ENCODE results near the gene TXNRD1. TPM values are rescaled to one million over a fixed set of nuclear protein-coding genes. Genes with fewer than 3 reads are reported as not detected.
"Not testable (repeated sequence)": the region's sequence is repeated elsewhere in the genome, so short reads cannot be mapped to it uniquely, and the experiment has no call there.

TXNRD1 gene
- total and polyA plus RNA-seq, 11 donors, result 26.6 to 384 (median 90.8) TPM

DNA sequence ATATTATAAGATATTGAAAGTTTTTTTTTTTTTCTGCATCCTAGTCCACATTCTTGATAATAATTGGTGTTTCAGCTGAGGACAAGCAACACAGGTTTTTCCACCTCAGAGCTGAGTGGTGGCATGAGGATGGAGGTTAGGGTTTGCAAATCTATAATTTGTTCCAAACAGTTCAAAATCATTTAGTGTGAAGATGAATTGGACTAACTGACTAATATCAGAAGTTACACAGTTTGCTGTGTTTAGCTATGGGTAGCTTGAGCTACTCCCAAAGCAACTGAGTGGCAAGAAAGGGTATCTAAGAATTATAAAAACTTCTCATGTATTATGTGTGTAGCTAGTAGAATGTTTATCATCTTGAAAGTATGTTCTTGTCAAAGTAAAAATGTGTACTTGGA is 105.0 kb downstream of the TXNRD1 start:
- TF ChIP-seq, protein P1, sequence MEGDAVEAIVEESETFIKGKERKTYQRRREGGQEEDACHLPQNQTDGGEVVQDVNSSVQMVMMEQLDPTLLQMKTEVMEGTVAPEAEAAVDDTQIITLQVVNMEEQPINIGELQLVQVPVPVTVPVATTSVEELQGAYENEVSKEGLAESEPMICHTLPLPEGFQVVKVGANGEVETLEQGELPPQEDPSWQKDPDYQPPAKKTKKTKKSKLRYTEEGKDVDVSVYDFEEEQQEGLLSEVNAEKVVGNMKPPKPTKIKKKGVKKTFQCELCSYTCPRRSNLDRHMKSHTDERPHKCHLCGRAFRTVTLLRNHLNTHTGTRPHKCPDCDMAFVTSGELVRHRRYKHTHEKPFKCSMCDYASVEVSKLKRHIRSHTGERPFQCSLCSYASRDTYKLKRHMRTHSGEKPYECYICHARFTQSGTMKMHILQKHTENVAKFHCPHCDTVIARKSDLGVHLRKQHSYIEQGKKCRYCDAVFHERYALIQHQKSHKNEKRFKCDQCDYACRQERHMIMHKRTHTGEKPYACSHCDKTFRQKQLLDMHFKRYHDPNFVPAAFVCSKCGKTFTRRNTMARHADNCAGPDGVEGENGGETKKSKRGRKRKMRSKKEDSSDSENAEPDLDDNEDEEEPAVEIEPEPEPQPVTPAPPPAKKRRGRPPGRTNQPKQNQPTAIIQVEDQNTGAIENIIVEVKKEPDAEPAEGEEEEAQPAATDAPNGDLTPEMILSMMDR (IDR thresholded peaks at IDR 0.05), result no peak
- TF ChIP-seq POLR2A (IDR thresholded peaks at IDR 0.05), result no peak
- intact Hi-C loops (cut with DNase I), result loop anchor here in 2 of 10 donors (10.0 kb wide), 1 partner anchor 376 kb away; no protein-coding TSS in a partner anchor

DNA sequence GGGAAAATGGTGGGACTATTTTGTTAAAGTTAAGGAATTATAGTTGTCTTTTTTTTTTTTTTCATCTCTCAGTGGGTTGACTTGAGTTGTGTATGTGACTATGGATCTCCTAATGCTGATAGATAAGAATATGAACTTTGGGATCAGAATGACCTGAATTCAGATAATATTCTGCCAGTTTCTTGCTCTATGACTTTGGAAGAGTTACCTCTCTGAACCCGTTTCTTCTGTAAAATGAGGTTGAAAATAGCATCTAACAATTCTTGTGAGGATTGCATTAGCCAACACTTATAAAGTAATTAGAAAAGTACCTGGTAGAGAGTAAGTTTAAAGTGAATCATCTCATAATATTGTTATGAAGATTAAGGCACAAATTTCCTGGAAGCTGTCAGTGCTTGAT is 106.4 kb downstream of the TXNRD1 start:
- 96 to 97% (median 96%) methylated on average over 1 of the region's 1 CpG for WGBS, 4 donors
- peaks cover 0 to 90% (median 88%) of the 10 kb centered on the region in 9 donors for H3K36me3 ChIP-seq
- no peak overlapping the region for H3K27ac ChIP-seq
- ATAC-seq (no peak), DNase-seq (no peak)
- no peaks in the 10 kb centered on the region for H3K27me3 ChIP-seq
- no peaks in the 10 kb centered on the region for H3K9me3 ChIP-seq
- intact Hi-C loops (cut with DNase I), result loop anchor here in 2 of 10 donors (10.0 kb wide), 1 partner anchor 377 kb away; no protein-coding TSS in a partner anchor
- no peak overlapping the region for H3K4me3 ChIP-seq
- H3K4me1 ChIP-seq, result no peaks in the 10 kb centered on the region
- TF ChIP-seq POLR2A (IDR thresholded peaks at IDR 0.05), result no peak
- TF ChIP-seq, protein P1 (IDR thresholded peaks at IDR 0.05), result no peak

More for the DNA sequence above, 105.0 kb downstream of the TXNRD1 start:
- DNase-seq (no peak), ATAC-seq (no peak)
- H3K36me3 ChIP-seq, result peaks cover 0 to 90% (median 88%) of the 10 kb centered on the region in 9 donors
- no peaks in the 10 kb centered on the region for H3K4me1 ChIP-seq
- H3K4me3 ChIP-seq, result no peak overlapping the region
- H3K27me3 ChIP-seq, result no peaks in the 10 kb centered on the region
- no peak overlapping the region for H3K27ac ChIP-seq
- H3K9me3 ChIP-seq, result no peaks in the 10 kb centered on the region

DNA sequence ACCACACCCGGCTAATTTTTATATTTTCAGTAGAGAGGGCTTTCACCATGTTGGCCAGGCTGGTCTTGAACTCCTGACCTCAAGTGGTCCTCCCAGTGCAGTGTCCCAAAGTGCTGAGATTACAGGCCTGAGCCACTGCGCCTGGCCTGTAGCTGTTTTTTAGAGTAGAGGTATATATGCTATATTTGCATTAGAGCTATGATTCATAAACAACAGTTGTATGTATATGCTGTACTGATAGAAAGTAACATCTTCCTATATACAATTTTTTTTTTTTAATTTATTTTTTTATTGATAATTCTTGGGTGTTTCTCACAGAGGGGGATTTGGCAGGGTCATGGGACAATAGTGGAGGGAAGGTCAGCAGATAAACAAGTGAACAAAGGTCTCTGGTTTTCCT is 107.0 kb downstream of the TXNRD1 start:
- intact Hi-C loops (cut with DNase I), result loop anchor here in 2 of 10 donors (10.0 kb wide), 1 partner anchor 378 kb away; no protein-coding TSS in a partner anchor
- not testable (repeated sequence) for ATAC-seq

DNA sequence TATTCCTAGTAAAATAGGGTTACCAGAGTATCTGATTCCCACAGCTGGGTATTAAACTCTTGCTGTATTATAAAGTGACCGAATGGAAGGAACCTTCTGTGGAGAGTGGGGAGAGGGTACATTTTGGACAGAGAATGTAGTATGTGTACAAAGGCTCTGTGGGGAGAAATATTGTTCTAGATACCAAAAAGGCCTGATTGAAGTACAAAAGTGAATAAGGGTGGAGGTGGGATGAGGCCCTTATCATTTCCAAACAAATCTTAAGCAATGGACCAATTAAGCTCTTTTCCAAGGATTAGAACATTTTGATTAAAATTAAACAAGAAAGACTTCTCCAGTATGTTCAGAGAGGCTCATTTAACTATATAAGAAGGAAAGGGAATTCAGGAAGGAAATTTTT is 108.3 kb downstream of the TXNRD1 start:
- intact Hi-C loops (cut with DNase I), result loop anchor here in 2 of 10 donors (10.0 kb wide), 1 partner anchor 379 kb away; no protein-coding TSS in a partner anchor
- Histone ChIP-seq H3K36me3 (peaks cover 3 to 90% (median 88%) of the 10 kb centered on the region in 9 donors), H3K27me3 (no peaks in the 10 kb centered on the region), H3K4me1 (no peaks in the 10 kb centered on the region), H3K4me3 (no peak overlapping the region), H3K9me3 (no peaks in the 10 kb centered on the region), H3K27ac (no peak overlapping the region)
- TF ChIP-seq, protein P1 (IDR thresholded peaks at IDR 0.05), result no peak
- TF ChIP-seq POLR2A (IDR thresholded peaks at IDR 0.05), result no peak
- DNase-seq (no peak), ATAC-seq (no peak)
- 96 to 100% (median 97%) methylated on average over 1 of the region's 1 CpG for WGBS, 4 donors

More for the DNA sequence above, 107.0 kb downstream of the TXNRD1 start:
- not testable (repeated sequence) for H3K4me1 ChIP-seq, DNase-seq, H3K9me3 ChIP-seq, H3K27me3 ChIP-seq, H3K27ac ChIP-seq, H3K4me3 ChIP-seq
- H3K36me3 ChIP-seq, result peaks cover 2 to 90% (median 88%) of the 10 kb centered on the region in 9 donors
- WGBS, 4 donors, result 96 to 100% (median 97%) methylated on average over 2 of the region's 2 CpGs

DNA sequence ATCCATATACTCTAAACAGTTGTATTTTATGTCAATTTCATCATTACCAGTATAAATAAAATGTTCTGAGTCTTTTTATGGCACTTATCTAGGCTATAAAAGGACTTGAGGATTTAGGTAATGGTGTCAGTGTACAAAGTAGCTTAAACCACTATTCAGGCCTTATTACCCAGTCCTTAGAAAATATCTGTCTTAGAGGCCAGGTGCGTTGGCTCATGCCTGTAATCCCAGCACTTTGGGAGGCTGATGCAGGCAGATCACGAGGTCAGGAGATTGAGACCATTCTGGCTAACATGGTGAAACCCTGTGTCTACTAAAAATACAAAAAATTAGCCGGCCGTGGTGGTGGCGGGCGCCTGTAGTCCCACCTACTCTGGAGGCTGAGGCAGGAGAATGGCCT is 112.7 kb downstream of the TXNRD1 start:
- 88 to 98% (median 95%) methylated on average over 6 of the region's 6 CpGs for WGBS, 4 donors
- not testable (repeated sequence) for H3K4me3 ChIP-seq
- peaks cover 3 to 97% (median 79%) of the 10 kb centered on the region in 9 donors for H3K36me3 ChIP-seq

More for the DNA sequence above, 112.7 kb downstream of the TXNRD1 start:
- H3K4me1 ChIP-seq, H3K9me3 ChIP-seq, DNase-seq, ATAC-seq, H3K27me3 ChIP-seq, H3K27ac ChIP-seq: not testable (repeated sequence)
- intact Hi-C loops (cut with DNase I), result loop anchor here in 2 of 10 donors (10.0 kb wide), 1 partner anchor 383 kb away; no protein-coding TSS in a partner anchor
